DMS 273 (cell line): ENCODE results near the gene TPM1.

Experiments
- DNase-seq: peaks from one replicate; lab custom pipeline; 2025; ENCODE audit not compliant: unreplicated experiment; lab: John Stamatoyannopoulos, UW

Gene TPM1

GRCh38 chr15:63052961-63053698 lies 10.6 kb downstream of the TPM1 start:
- DNase-seq, result peak; percentile 25

- no peak for DNase-seq
These were observed 11.7 kb downstream of the TPM1 start for GRCh38 chr15:63054281-63054683.

GRCh38 chr15:63054985-63055384 lies 12.4 kb downstream of the TPM1 start:
- DNase-seq, result peak; percentile 56

- peak; percentile 92 for DNase-seq
These were observed 14.3 kb downstream of the TPM1 start for GRCh38 chr15:63056829-63057228.

- no peak for DNase-seq
These were observed 15.2 kb downstream of the TPM1 start for GRCh38 chr15:63057468-63058345.

- DNase-seq, result no peak
These were observed 16.5 kb downstream of the TPM1 start for GRCh38 chr15:63059075-63059474.

GRCh38 chr15:63059573-63060216 lies 17.1 kb downstream of the TPM1 start:
- no peak for DNase-seq

- no peak for DNase-seq
These were observed 18.2 kb downstream of the TPM1 start for GRCh38 chr15:63060699-63061098.

GRCh38 chr15:63061975-63062374 lies 19.4 kb downstream of the TPM1 start:
- DNase-seq, result peak; percentile 56

GRCh38 chr15:63063164-63063756 lies 20.7 kb downstream of the TPM1 start:
- no peak for DNase-seq

GRCh38 chr15:63063877-63064409 lies 21.4 kb downstream of the TPM1 start:
- DNase-seq, result no peak

- peak; percentile 27 for DNase-seq
These were observed 23.0 kb downstream of the TPM1 start for GRCh38 chr15:63065262-63066221.

GRCh38 chr15:63066272-63066671 lies 23.7 kb downstream of the TPM1 start:
- no peak for DNase-seq

GRCh38 chr15:63067306-63067705 lies 24.8 kb downstream of the TPM1 start:
- no peak for DNase-seq

GRCh38 chr15:63067976-63068743 lies 25.6 kb downstream of the TPM1 start:
- no peak for DNase-seq

GRCh38 chr15:63069616-63070090 lies 27.1 kb downstream of the TPM1 start:
- DNase-seq, result no peak

GRCh38 chr15:63070681-63071129 lies 28.2 kb downstream of the TPM1 start:
- DNase-seq, result no peak

- DNase-seq, result no peak
These were observed 28.9 kb downstream of the TPM1 start for GRCh38 chr15:63071288-63071909.
